ENCODE data around the gene CA11.

CA11 gene

DNA sequence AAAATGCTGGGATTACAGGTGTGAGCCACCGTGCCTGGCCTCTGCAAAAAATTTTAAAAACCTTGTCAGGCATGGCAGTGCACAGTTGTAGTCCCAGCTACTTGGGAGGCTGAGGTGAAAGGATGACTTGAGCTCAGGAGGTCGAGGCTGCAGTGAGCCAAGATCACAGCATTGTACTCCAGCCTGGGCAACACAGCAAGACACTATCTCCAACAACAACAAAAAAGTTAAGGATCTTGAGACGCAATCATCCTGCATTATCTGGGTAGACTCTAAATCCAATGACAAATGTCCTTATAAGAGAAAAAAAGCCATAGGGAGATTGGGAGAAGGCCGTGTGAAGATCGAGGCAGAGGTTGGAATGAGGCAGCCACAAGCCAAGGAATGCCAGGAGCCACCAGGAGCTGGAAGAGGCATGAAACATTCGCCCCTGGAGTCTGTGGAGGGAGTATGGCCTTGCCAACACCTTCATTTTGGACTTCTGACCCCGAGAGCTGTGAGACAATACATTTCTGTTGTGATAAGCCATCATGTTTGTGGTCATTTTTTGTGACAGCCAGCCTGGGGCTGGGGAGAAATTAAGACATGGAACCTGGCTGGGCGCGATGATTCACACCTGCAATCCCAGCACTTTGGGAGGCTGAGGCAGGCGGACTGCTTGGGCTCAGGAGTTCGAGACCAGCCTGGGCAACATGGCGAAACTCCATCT is 5.1 kb upstream of the CA11 start:
- FAIRE-seq (no peak), DNase-seq (ENCODE audit: insufficient read length) (no peak)
- no peak for TF ChIP-seq TAF1 (IDR thresholded peaks at IDR 0.05; ENCODE audit: borderline replicate concordance, low read depth, low read length)
- no peak for TF ChIP-seq POLR2AphosphoS5 (IDR thresholded peaks at IDR 0.05; ENCODE audit: low read depth, low read length)
- TF ChIP-seq POLR2A (IDR thresholded peaks at IDR 0.05; ENCODE audit: low read depth, low read length): no peak

DNA sequence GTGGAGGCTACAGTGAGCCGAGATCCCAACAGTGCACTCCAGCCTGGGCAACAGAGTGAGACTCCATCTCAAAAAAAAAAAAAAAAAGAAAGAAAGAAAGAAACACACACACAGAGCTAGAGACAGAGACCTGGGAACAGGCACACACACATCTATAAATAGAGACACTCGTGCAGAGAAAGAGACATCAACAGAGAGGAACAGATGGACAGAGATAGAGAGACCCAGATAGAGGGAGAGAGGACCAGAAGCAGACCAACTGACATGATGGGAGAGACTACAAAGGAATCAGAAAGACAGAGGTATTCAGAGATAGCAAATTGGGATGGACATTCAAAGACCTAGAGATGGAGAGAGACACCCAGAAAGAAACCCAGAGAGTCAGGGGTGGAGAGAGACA is 2.1 kb upstream of the CA11 start:
- no peak for DNase-seq (ENCODE audit: insufficient read length)
- TF ChIP-seq POLR2AphosphoS5 (IDR thresholded peaks at IDR 0.05; ENCODE audit: low read depth, low read length) (no peak), POLR2A (IDR thresholded peaks at IDR 0.05; ENCODE audit: low read depth, low read length) (no peak), TAF1 (IDR thresholded peaks at IDR 0.05; ENCODE audit: borderline replicate concordance, low read depth, low read length) (no peak)
- FAIRE-seq: no peak

DNA sequence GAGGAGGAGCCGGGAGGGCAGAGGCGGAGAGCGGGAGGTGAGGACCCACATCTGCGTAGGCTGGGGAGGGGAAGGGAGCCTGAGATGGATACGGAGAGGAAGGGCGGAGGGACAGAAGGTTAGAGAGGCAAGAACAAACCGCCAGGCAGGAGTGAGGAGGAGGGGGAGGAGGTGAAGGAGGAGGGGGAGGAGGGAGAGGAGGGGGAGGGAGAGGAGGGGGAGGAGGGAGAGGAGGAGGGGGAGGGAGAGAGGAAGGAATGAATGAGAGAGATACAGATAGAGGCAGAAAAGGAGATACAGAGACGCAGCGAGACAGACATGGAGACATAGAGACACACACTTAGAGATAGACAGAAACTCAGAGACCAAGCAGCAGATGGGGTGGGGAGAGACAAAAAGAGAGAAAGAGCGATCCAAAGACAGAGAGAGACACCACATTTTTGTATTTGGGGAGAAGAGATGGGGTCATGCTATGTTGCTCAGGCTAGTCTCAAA is 782 bp upstream of the CA11 start:
- no peak for DNase-seq (ENCODE audit: insufficient read length)
- peak; percentile 91 for FAIRE-seq
- TF ChIP-seq TAF1 (IDR thresholded peaks at IDR 0.05; ENCODE audit: borderline replicate concordance, low read depth, low read length) (no peak), POLR2A (IDR thresholded peaks at IDR 0.05; ENCODE audit: low read depth, low read length) (no peak), POLR2AphosphoS5 (IDR thresholded peaks at IDR 0.05; ENCODE audit: low read depth, low read length) (no peak)

DNA sequence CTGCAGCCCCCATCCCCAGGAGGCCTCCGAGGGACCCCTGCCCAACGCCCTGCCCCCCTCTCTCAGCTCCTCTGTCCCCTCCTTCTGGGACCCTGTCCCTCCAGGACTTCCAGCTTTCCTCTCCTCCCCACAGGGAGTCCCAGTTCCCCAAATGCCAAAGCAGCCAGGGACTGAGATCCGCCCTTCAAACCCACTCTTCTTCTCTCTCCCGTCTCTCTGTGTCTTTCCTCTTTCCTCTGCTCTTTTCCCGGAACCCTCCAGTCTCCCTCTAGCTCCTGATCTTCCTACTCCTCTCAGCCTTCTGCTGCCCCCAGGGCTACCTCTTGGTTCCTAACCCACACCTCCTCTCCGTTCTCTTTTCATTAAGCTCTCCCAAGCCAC is 377 bp downstream of the CA11 start:
- TF ChIP-seq POLR2A (IDR thresholded peaks at IDR 0.05; ENCODE audit: low read depth, low read length): no peak
- no peak for TF ChIP-seq TAF1 (IDR thresholded peaks at IDR 0.05; ENCODE audit: borderline replicate concordance, low read depth, low read length)
- no peak for TF ChIP-seq POLR2AphosphoS5 (IDR thresholded peaks at IDR 0.05; ENCODE audit: low read depth, low read length)
- no peak for FAIRE-seq
- no peak for DNase-seq (ENCODE audit: insufficient read length)

DNA sequence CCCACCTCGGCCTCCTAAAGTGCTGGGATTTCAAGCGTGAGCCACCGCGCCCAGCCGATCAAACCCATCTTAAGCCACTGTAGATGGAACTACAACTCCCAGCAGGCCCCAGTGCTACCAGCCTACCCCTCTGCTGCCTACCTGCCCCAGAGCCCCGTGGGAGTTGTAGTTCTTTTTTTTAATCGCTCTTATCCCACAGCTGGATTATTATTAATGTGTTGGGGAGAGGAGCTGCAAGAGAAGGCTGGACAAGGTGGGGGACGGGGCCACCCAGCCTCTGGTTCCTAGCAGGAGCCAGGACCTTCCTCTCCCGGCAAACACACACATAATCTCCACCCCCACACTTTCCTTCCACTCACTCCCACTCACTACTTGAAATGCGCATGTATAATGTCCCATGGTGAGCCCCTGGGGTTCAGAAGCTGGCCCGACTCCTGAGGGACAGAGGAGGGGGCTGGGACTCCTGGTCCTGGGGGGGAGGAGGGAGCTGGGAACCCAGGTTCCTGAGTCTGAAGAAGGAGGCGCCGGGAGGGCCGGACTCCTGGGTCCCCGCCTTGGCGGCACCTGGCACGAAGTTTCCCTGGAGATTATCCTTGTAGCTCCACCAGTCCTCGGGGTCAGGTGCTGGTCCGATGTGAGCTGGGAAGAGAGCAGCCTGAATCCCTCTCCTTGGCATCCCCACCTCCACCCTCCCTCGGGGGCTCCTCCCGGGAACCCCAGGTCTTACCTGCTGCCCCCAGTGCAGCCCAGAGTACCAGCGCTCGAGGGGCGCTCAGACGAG is 958 bp downstream of the CA11 start:
- FAIRE-seq (peak; percentile 38), DNase-seq (ENCODE audit: insufficient read length) (peak; percentile 62)
- no peak for TF ChIP-seq POLR2A (IDR thresholded peaks at IDR 0.05; ENCODE audit: low read depth, low read length)
- no peak for TF ChIP-seq POLR2AphosphoS5 (IDR thresholded peaks at IDR 0.05; ENCODE audit: low read depth, low read length)
- no peak for TF ChIP-seq TAF1 (IDR thresholded peaks at IDR 0.05; ENCODE audit: borderline replicate concordance, low read depth, low read length)

DNA sequence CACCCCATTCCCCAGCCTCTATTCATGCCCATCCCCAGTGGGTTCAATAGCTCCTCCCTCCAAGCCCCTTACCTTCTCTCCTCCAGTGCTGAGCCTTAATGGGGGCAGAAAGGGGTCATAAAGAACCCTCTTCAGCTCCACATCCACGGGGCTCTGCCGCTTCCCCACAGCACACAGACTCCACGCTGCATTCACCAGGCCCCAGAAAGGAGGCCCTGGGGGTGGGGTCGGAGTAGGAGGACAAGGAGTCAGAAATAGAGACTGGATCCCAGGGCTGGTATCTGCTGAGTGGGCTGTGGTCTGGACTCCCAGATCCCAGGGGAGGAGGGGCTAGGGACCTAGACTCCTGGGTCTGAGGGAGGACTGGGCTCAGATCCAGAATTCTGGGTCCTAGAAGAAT is 1.6 kb downstream of the CA11 start:
- DNase-seq (ENCODE audit: insufficient read length): no peak
- TF ChIP-seq POLR2AphosphoS5 (IDR thresholded peaks at IDR 0.05; ENCODE audit: low read depth, low read length) (no peak), TAF1 (IDR thresholded peaks at IDR 0.05; ENCODE audit: borderline replicate concordance, low read depth, low read length) (no peak), POLR2A (IDR thresholded peaks at IDR 0.05; ENCODE audit: low read depth, low read length) (no peak)
- FAIRE-seq: no peak

DNA sequence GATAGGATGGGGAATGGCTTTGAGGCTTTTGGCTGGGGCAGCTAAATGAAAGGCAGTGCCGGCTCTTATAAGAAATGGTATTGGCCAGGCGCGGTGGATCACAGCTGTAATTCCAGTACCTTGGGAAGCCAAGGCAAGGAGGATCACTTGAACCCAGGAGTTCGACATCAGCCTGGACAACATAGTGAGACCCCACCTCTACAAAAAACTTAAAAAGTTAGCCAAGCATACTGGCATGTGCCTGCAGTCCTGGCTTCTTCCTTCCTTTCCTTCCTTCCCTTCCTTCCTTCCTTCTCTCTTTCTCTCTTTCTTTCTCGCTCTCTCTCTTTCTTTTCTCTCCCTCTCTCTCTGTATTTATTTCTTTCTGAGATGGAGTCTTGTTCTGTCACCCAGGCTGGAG is 3.1 kb downstream of the CA11 start:
- TF ChIP-seq POLR2A (IDR thresholded peaks at IDR 0.05; ENCODE audit: low read depth, low read length) (no peak), POLR2AphosphoS5 (IDR thresholded peaks at IDR 0.05; ENCODE audit: low read depth, low read length) (no peak), TAF1 (IDR thresholded peaks at IDR 0.05; ENCODE audit: borderline replicate concordance, low read depth, low read length) (no peak)
- FAIRE-seq (no peak), DNase-seq (ENCODE audit: insufficient read length) (no peak)

DNA sequence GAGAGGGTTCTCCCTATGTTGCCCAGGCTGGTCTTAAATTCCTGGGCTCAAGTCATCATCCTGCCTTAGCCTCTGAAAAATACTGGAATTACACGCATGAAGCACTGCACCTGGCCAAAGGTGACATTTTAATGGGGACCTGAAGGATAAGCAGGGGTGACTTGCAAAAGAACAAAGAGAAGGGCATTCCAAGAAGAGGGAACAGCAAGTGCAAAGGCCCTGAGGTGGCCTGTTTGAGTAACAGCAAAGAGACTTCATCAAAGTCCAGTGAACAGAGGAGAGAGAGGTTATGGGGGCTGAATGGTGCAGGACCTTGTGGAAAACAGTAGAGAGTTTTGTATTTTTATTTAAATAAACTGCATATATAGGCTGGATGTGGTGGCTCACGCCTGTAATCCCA is 4.1 kb downstream of the CA11 start:
- FAIRE-seq (no peak), DNase-seq (ENCODE audit: insufficient read length) (no peak)
- TF ChIP-seq POLR2A (IDR thresholded peaks at IDR 0.05; ENCODE audit: low read depth, low read length): no peak
- TF ChIP-seq POLR2AphosphoS5 (IDR thresholded peaks at IDR 0.05; ENCODE audit: low read depth, low read length): no peak
- no peak for TF ChIP-seq TAF1 (IDR thresholded peaks at IDR 0.05; ENCODE audit: borderline replicate concordance, low read depth, low read length)

DNA sequence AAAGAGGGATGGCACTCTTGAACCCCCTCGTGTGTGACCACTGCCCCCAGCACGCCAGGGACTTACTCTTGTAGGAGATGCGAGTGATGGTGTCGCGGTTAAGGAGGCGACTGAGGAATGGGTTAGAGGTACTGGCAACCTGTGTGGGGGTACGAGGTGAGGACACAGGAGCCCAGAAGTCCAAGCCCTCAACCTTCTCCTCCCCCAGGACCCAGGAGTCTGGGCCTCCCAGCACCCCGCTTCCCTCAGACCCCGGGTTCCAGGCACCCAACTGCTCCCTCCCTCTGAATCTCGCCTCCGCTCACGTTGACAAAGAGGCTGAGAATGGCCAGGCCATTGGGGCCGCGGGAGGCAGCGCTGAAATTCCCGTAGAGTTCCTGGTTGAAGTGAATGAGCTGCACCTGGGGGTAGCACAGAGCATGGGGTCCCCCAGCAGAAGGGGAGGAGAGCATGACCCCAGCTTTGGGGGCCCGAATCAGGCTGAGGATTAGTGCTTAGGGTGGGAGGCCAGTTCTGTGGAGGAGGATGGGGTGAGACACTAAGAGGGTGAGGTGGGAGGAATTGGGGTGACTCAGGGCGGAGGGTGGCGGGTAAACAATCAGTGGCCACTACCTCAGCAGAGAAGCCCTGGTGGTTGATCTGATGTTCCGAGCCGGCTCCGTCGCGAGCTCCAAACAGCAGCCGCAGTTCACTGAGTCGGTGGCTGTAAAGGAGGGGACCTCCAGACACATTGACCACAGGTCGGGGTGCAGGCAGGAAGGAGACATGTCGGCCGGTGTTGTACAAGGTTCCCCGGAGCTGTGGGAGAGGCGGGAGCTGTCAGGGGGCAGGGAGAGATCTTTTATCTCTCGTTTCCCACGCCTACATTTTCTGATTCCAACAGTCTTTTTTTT is 6.3 kb downstream of the CA11 start:
- FAIRE-seq (no peak), DNase-seq (ENCODE audit: insufficient read length) (no peak)
- TF ChIP-seq TAF1 (IDR thresholded peaks at IDR 0.05; ENCODE audit: borderline replicate concordance, low read depth, low read length) (no peak), POLR2AphosphoS5 (IDR thresholded peaks at IDR 0.05; ENCODE audit: low read depth, low read length) (no peak), POLR2A (IDR thresholded peaks at IDR 0.05; ENCODE audit: low read depth, low read length) (no peak)

DNA sequence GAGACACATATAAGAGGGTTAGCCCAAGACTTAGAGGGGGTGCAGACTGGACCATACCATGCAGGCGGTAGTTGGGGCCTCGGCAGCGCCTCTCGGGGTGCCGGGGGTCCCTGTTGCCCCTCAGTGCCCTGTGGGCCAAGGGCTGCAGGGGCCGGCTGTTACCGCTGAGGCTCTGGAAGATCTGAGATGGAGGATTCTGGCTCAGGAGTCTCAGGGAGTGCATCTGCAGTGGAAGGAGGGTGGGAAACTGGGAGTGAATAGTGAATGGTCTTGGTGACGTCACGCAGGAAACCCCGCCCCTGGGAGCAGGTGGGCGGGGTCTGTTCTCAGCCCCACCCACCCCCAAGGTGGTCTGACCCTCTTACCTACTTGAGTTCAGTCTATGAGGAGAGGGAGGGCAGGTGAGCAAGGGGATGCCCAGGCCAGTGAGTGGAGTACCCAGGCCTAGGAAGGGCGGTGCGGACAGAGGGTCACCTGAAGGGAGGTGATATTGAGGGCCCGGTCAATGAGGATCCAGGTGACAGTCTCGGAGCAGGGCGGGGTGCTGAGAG is 7.1 kb downstream of the CA11 start:
- TF ChIP-seq POLR2A (IDR thresholded peaks at IDR 0.05; ENCODE audit: low read depth, low read length) (no peak), TAF1 (IDR thresholded peaks at IDR 0.05; ENCODE audit: borderline replicate concordance, low read depth, low read length) (no peak), POLR2AphosphoS5 (IDR thresholded peaks at IDR 0.05; ENCODE audit: low read depth, low read length) (no peak)
- DNase-seq (ENCODE audit: insufficient read length) (no peak), FAIRE-seq (no peak)

Measured in GM12892 (cell line).